Urothelium cell line (cell line): Measurements from ENCODE around the gene GLYATL3.
A peak's percentile ranks its signal among the peaks of the same experiment; 100 is the strongest.

ENCODE experiments used
- DNase-seq: peaks from one replicate; pipeline ENCODE4 v3.0.0; 2011; ENCODE audit warnings: low spot score, mixed read lengths
- FAIRE-seq: peaks from 2 replicates; lab custom pipeline; 2011; peaks lifted over from hg19 to GRCh38; lab: Jason Lieb, UNC

GLYATL3 gene

GRCh38 chr6:49513153-49513989 is 13.6 kb downstream of the GLYATL3 start:
- no peak for DNase-seq
- no peak for FAIRE-seq

- DNase-seq (no peak), FAIRE-seq (no peak)
Observed at GRCh38 chr6:49514571-49515484, 15.1 kb downstream of the GLYATL3 start.

GRCh38 chr6:49515485-49516146 is 15.9 kb downstream of the GLYATL3 start:
- DNase-seq (no peak), FAIRE-seq (peak; percentile 13)

- DNase-seq (no peak), FAIRE-seq (no peak)
Observed at GRCh38 chr6:49516147-49516505, 16.4 kb downstream of the GLYATL3 start.

GRCh38 chr6:49517919-49518318 is 18.2 kb downstream of the GLYATL3 start:
- no peak for FAIRE-seq
- no peak for DNase-seq

- no peak for FAIRE-seq
- DNase-seq = no peak
Observed at GRCh38 chr6:49519660-49520059, 19.9 kb downstream of the GLYATL3 start.

GRCh38 chr6:49522710-49523593 is 23.2 kb downstream of the GLYATL3 start:
- no peak for DNase-seq
- no peak for FAIRE-seq

GRCh38 chr6:49523901-49524300 is 24.2 kb downstream of the GLYATL3 start:
- no peak for FAIRE-seq
- no peak for DNase-seq

GRCh38 chr6:49524541-49524940 is 24.8 kb downstream of the GLYATL3 start:
- DNase-seq (no peak), FAIRE-seq (no peak)

GRCh38 chr6:49526598-49526997 is 26.9 kb downstream of the GLYATL3 start:
- DNase-seq = no peak
- FAIRE-seq = no peak

GRCh38 chr6:49527320-49527719 is 27.6 kb downstream of the GLYATL3 start:
- FAIRE-seq (no peak), DNase-seq (no peak)

- FAIRE-seq = no peak
- no peak for DNase-seq
Observed at GRCh38 chr6:49528571-49528970, 28.8 kb downstream of the GLYATL3 start.

- no peak for DNase-seq
- FAIRE-seq = no peak
Observed at GRCh38 chr6:49530141-49530776, 30.5 kb downstream of the GLYATL3 start.

- DNase-seq (peak; percentile 61), FAIRE-seq (no peak)
Observed at GRCh38 chr6:49531774-49532569, 32.2 kb downstream of the GLYATL3 start.

- FAIRE-seq (no peak), DNase-seq (no peak)
Observed at GRCh38 chr6:49535795-49536194, 36.1 kb downstream of the GLYATL3 start.

GRCh38 chr6:49539102-49539501 is 39.4 kb downstream of the GLYATL3 start:
- DNase-seq = no peak
- no peak for FAIRE-seq

GRCh38 chr6:49540614-49541013 is 40.9 kb downstream of the GLYATL3 start:
- no peak for FAIRE-seq
- no peak for DNase-seq

GRCh38 chr6:49541210-49541724 is 41.5 kb downstream of the GLYATL3 start:
- FAIRE-seq = no peak
- DNase-seq = peak; percentile 32

- peak; percentile 29 for DNase-seq
Observed at GRCh38 chr6:49541936-49542335, 42.2 kb downstream of the GLYATL3 start.

More at GRCh38 chr6:49541936-49542335, 42.2 kb downstream of the GLYATL3 start:
- FAIRE-seq = no peak
